OCI-LY1 (cell line): ENCODE data around the gene IL23A.

Experiments used
- H2AFZ ChIP-seq: fragments of 200-600 bp; sonication (generic), shearing (Covaris generic); 2 replicates; pipeline ENCODE4 v1.6.0; 2014; ENCODE audit warnings: antibody characterized with exemption, mild to moderate bottlenecking, low read length
- H3F3A ChIP-seq: fragments of 200-600 bp; sonication (generic), shearing (Covaris generic); 2 replicates; pipeline ENCODE4 v1.6.0; 2014; ENCODE audit warnings: mild to moderate bottlenecking, antibody characterized with exemption, low read length, moderate library complexity; ENCODE audit not compliant: insufficient read depth
- H3K27ac ChIP-seq: fragments of 200-600 bp; sonication (generic); 2 replicates; pipeline ENCODE4 v1.5.1; 2014; ENCODE audit warnings: low read length, mixed run types, mild to moderate bottlenecking, low read depth; ENCODE audit not compliant: poor library complexity, severe bottlenecking
- H3K27me3 ChIP-seq: fragments of 200-600 bp; sonication (generic); 2 replicates; pipeline ENCODE4 v1.6.0; 2014; ENCODE audit warnings: antibody characterized with exemption, mild to moderate bottlenecking, low read length, moderate library complexity; ENCODE audit not compliant: insufficient read depth
- H3K36me3 ChIP-seq: fragments of 200-600 bp; sonication (generic); 2 replicates; pipeline ENCODE4 v1.6.1; 2014; ENCODE audit warnings: mild to moderate bottlenecking, antibody characterized with exemption, low read length, moderate library complexity, mixed read lengths; ENCODE audit not compliant: insufficient read depth
- H3K4me1 ChIP-seq: fragments of 200-600 bp; sonication (generic); 2 replicates; pipeline ENCODE4 v1.5.1; 2014; ENCODE audit warnings: mild to moderate bottlenecking, low read length, moderate library complexity; ENCODE audit not compliant: insufficient read depth, severe bottlenecking
- H3K4me2 ChIP-seq: fragments of 200-600 bp; sonication (generic), shearing (Covaris generic); 2 replicates; pipeline ENCODE4 v1.6.1; 2014; ENCODE audit warnings: low read length
- H3K4me3 ChIP-seq: fragments of 200-600 bp; sonication (generic); 2 replicates; pipeline ENCODE4 v1.5.1; 2014; ENCODE audit warnings: low read length, low read depth, mild to moderate bottlenecking, mixed read lengths; ENCODE audit not compliant: poor library complexity, severe bottlenecking
- H3K79me2 ChIP-seq: fragments of 200-600 bp; shearing (Covaris generic); 2 replicates; pipeline ENCODE4 v1.6.1; 2016; ENCODE audit warnings: mixed run types, low read length, mixed read lengths; ENCODE audit not compliant: insufficient read depth
- H3K9ac ChIP-seq: fragments of 200-600 bp; sonication (generic), shearing (Covaris generic); 2 replicates; pipeline ENCODE4 v1.6.1; 2014; ENCODE audit warnings: mild to moderate bottlenecking, low read length, mixed read lengths
- H3K9me2 ChIP-seq: fragments of 200-600 bp; sonication (generic), shearing (Covaris generic); 2 replicates; pipeline ENCODE4 v1.6.1; 2014; ENCODE audit warnings: low read depth, mild to moderate bottlenecking, low read length, mixed read lengths
- H3K9me3 ChIP-seq: fragments of 200-600 bp; shearing (Covaris generic); 2 replicates; pipeline ENCODE4 v1.6.1; 2014; ENCODE audit warnings: low read length, mixed read lengths
- H4K20me1 ChIP-seq: fragments of 200-600 bp; sonication (generic), shearing (Covaris generic); 2 replicates; pipeline ENCODE4 v1.6.0; 2016; ENCODE audit warnings: mild to moderate bottlenecking, low read length; ENCODE audit not compliant: insufficient read depth
- CTCF ChIP-seq: fragments of 200-600 bp; sonication (generic), shearing (Covaris generic); IDR thresholded peaks from 2 replicates; pipeline ENCODE4 v1.5.1; 2017; ENCODE audit warnings: mild to moderate bottlenecking, antibody characterized with exemption, low read length, moderate library complexity, mixed read lengths
- EZH2 ChIP-seq: fragments of 200-600 bp; sonication (generic), shearing (Covaris generic); IDR thresholded peaks from 2 replicates; pipeline ENCODE4 v1.8.0; 2017; ENCODE audit warnings: borderline replicate concordance, mixed run types, mild to moderate bottlenecking, antibody characterized with exemption, low read length, moderate library complexity, mixed read lengths

The IL23A gene

DNA sequence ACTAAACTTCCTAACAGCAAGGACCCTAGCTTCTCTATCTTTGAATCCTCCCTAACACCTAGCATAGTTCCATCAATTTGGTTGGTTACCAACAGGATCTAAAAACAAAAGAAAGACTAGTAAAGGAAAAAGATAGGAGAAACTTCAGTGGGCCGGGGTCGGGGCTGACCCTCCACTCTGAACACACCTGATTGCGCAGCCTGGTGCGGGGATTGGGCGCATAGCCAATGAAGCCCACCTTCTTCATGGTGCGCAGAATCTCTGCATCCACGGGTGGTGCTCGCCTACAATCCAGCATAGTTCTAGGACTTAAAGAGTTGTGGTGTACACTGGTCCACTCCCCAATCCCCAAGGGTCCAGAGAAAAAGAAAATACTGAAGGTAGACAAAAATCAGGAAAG lies 12.6 kb upstream of the IL23A start:
- no peak overlapping the region for H3K27ac ChIP-seq
- H3K9ac ChIP-seq = no peak overlapping the region
- no peaks in the 10 kb centered on the region for H3K4me1 ChIP-seq
- no peaks in the 10 kb centered on the region for H3K9me3 ChIP-seq
- TF ChIP-seq EZH2 = no peak
- no peak for TF ChIP-seq CTCF
- H2AFZ ChIP-seq = no peak overlapping the region
- H3K4me3 ChIP-seq = no peak overlapping the region
- H3K4me2 ChIP-seq = no peak overlapping the region
- no peaks in the 10 kb centered on the region for H3F3A ChIP-seq
- no peaks in the 10 kb centered on the region for H3K9me2 ChIP-seq
- H4K20me1 ChIP-seq = no peaks in the 10 kb centered on the region
- H3K36me3 ChIP-seq = peaks cover 58% of the 10 kb centered on the region
- H3K79me2 ChIP-seq = no peaks in the 10 kb centered on the region
- H3K27me3 ChIP-seq = no peaks in the 10 kb centered on the region

DNA sequence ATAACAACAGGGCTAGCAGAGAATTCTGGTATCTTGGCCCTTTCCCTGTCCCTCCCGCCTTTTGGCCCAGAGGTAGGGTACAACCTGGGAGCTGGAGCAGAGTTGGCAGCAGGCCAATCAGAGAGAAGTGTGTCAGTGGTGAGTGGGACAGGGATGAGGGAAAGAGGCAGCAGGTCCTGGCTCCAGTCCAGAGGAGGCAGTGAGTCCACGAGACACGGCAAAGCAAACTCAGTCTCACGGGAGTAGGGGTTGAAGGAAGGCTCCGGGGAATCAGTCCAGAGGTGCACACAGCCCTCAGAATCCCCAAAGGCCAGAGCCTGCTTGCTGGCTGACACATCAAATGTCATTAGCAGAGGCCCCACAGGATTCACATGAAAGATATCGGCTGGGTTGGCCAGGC lies 12.2 kb upstream of the IL23A start:
- no peaks in the 10 kb centered on the region for H3K4me1 ChIP-seq
- H3F3A ChIP-seq = no peaks in the 10 kb centered on the region
- H3K27me3 ChIP-seq = no peaks in the 10 kb centered on the region
- no peak overlapping the region for H2AFZ ChIP-seq
- no peaks in the 10 kb centered on the region for H3K9me3 ChIP-seq
- H3K27ac ChIP-seq = no peak overlapping the region
- H3K4me3 ChIP-seq = no peak overlapping the region
- no peak overlapping the region for H3K9ac ChIP-seq
- no peak overlapping the region for H3K4me2 ChIP-seq
- peaks cover 58% of the 10 kb centered on the region for H3K36me3 ChIP-seq
- H4K20me1 ChIP-seq = no peaks in the 10 kb centered on the region
- H3K9me2 ChIP-seq = no peaks in the 10 kb centered on the region
- H3K79me2 ChIP-seq = no peaks in the 10 kb centered on the region
- TF ChIP-seq CTCF (no peak), EZH2 (no peak)

- no peak overlapping the region for H2AFZ ChIP-seq
- H3K4me3 ChIP-seq = no peak overlapping the region
- TF ChIP-seq CTCF (no peak), EZH2 (no peak)
- no peaks in the 10 kb centered on the region for H3F3A ChIP-seq
- no peak overlapping the region for H3K4me2 ChIP-seq
- peaks cover 15% of the 10 kb centered on the region for H3K36me3 ChIP-seq
- no peak overlapping the region for H3K27ac ChIP-seq
- H4K20me1 ChIP-seq = no peaks in the 10 kb centered on the region
- H3K79me2 ChIP-seq = no peaks in the 10 kb centered on the region
- no peaks in the 10 kb centered on the region for H3K27me3 ChIP-seq
- H3K9me2 ChIP-seq = no peaks in the 10 kb centered on the region
- H3K9ac ChIP-seq = no peak overlapping the region
- peaks cover 21% of the 10 kb centered on the region for H3K4me1 ChIP-seq
- H3K9me3 ChIP-seq = no peaks in the 10 kb centered on the region
Measured at GRCh38 chr12:56330936-56331490, 7.7 kb upstream of the IL23A start.
